GM23338 (cell line): ENCODE results near the gene RFX2. TPM values are rescaled to one million over a fixed set of nuclear protein-coding genes. Genes with fewer than 3 reads are reported as not detected.

Source experiments
- ATAC-seq: fragments of 200-7000 bp; cut with Tn5 transposase; 3 replicates; pipeline ENCODE4 v1.9.1; 2020
- DNase-seq: peaks from one replicate; pipeline ENCODE4 v3.0.0-alpha.2; 2015; ENCODE audit warnings: low spot score
- H2AFZ ChIP-seq: fragments of 200-600 bp; sonication (generic); 2 replicates; pipeline ENCODE4 v1.8.0; 2016; ENCODE audit warnings: antibody characterized with exemption, mild to moderate bottlenecking, moderate library complexity
- H3F3A ChIP-seq: fragments of 200-600 bp; sonication (generic); replicated peaks from 2 replicates; pipeline ENCODE4 v1.8.0; 2017; ENCODE audit warnings: antibody characterized with exemption, mixed run types, low read depth
- H3K27ac ChIP-seq: fragments of 200-600 bp; sonication (generic); 2 replicates; pipeline ENCODE4 v1.6.1; 2016; ENCODE audit warnings: low read depth
- H3K27me3 ChIP-seq: fragments of 200-600 bp; sonication (generic); 2 replicates; pipeline ENCODE4 v1.8.0; 2016; ENCODE audit warnings: mild to moderate bottlenecking, mixed run types, moderate library complexity; ENCODE audit not compliant: insufficient read depth
- H3K36me3 ChIP-seq: fragments of 200-600 bp; sonication (generic); 2 replicates; pipeline ENCODE4 v1.8.0; 2016; ENCODE audit warnings: mild to moderate bottlenecking; ENCODE audit not compliant: insufficient read depth
- H3K4me1 ChIP-seq: fragments of 200-600 bp; sonication (generic); 2 replicates; pipeline ENCODE4 v1.8.0; 2016; ENCODE audit warnings: mild to moderate bottlenecking, moderate library complexity; ENCODE audit not compliant: insufficient read depth
- H3K4me2 ChIP-seq: fragments of 200-600 bp; sonication (generic); 2 replicates; pipeline ENCODE4 v1.7.1; 2017; ENCODE audit warnings: mixed run types
- H3K4me3 ChIP-seq: fragments of 200-600 bp; sonication (generic); 2 replicates; pipeline ENCODE4 v1.6.1; 2016; ENCODE audit warnings: mixed run types
- H3K79me2 ChIP-seq: fragments of 200-600 bp; sonication (generic); replicated peaks from 2 replicates; pipeline ENCODE4 v1.8.0; 2017; ENCODE audit warnings: mild to moderate bottlenecking; ENCODE audit not compliant: insufficient read depth
- H3K9me2 ChIP-seq: fragments of 200-600 bp; sonication (generic); 2 replicates; pipeline ENCODE4 v1.8.0; 2017; ENCODE audit not compliant: insufficient read depth
- H4K20me1 ChIP-seq: fragments of 200-600 bp; sonication (generic); replicated peaks from 2 replicates; pipeline ENCODE4 v1.8.0; 2017; ENCODE audit warnings: mild to moderate bottlenecking; ENCODE audit not compliant: insufficient read depth
- H3K27ac Mint-ChIP-seq: 2 replicates; pipeline ENCODE4 v1.8.0; 2020; ENCODE audit warnings: inconsistent platforms, mild to moderate bottlenecking, moderate library complexity, mixed read lengths
- H3K27me3 Mint-ChIP-seq: 3 replicates; pipeline ENCODE4 v1.8.0; 2022; ENCODE audit warnings: low read depth, mild to moderate bottlenecking, moderate library complexity, mixed read lengths, inconsistent platforms; ENCODE audit not compliant: insufficient read depth, poor library complexity
- H3K36me3 Mint-ChIP-seq: 3 replicates; pipeline ENCODE4 v1.8.0; 2021; ENCODE audit warnings: low read depth, mild to moderate bottlenecking, inconsistent platforms, moderate library complexity, mixed read lengths
- H3K4me1 Mint-ChIP-seq: 3 replicates; pipeline ENCODE4 v1.8.0; 2020; ENCODE audit warnings: mild to moderate bottlenecking, inconsistent platforms, mixed read lengths
- H3K4me3 Mint-ChIP-seq: 3 replicates; pipeline ENCODE4 v1.8.0; 2021; ENCODE audit warnings: moderate library complexity, mild to moderate bottlenecking, inconsistent platforms, mixed read lengths
- H3K9me3 Mint-ChIP-seq: 3 replicates; pipeline ENCODE4 v1.8.0; 2020; ENCODE audit warnings: moderate library complexity, mild to moderate bottlenecking, inconsistent platforms, mixed read lengths
- CREB1 ChIP-seq: fragments of 250-450 bp; sonication (Bioruptor Pico); IDR thresholded peaks from 2 replicates; pipeline ENCODE4 v1.5.0; 2020; ENCODE audit warnings: low read depth, mild to moderate bottlenecking, moderate library complexity
- CTCF ChIP-seq, 2 experiments: fragments of 200-600 bp in 1 of 2; sonication (generic) in 1 of 2; conservative IDR thresholded peaks; 2 replicates each; pipeline versions ENCODE4 v1.5.1 to v1.6.1; 2016 to 2017; ENCODE audit warnings: antibody characterized with exemption in 2 of 2, low read depth in 2 of 2, mild to moderate bottlenecking in 2 of 2, moderate library complexity in 1 of 2
- ETS1 ChIP-seq: IDR thresholded peaks from 2 replicates; pipeline ENCODE4 v1.6.1; 2016; ENCODE audit warnings: antibody characterized with exemption
- EZH2 ChIP-seq: fragments of 200-600 bp; sonication (generic); IDR thresholded peaks from one replicate; pipeline ENCODE4 v1.8.0; 2017; ENCODE audit warnings: antibody characterized with exemption, mild to moderate bottlenecking, low read depth; ENCODE audit not compliant: unreplicated experiment
- EZH2phosphoT487 ChIP-seq: fragments of 200-600 bp; sonication (generic); IDR thresholded peaks from one replicate; pipeline ENCODE4 v1.8.1; 2018; ENCODE audit warnings: antibody characterized with exemption; ENCODE audit not compliant: unreplicated experiment
- JUNB ChIP-seq: IDR thresholded peaks from one replicate; pipeline ENCODE4 v1.6.1; 2016; ENCODE audit warnings: antibody characterized with exemption; ENCODE audit not compliant: unreplicated experiment
- NANOG ChIP-seq: IDR thresholded peaks from 2 replicates; pipeline ENCODE4 v1.6.1; 2016; ENCODE audit warnings: antibody characterized with exemption, borderline replicate concordance
- POLR2AphosphoS5 ChIP-seq: IDR thresholded peaks from 2 replicates; pipeline ENCODE4 v1.6.1; 2016; ENCODE audit warnings: antibody characterized with exemption, low read depth
- REST ChIP-seq: IDR thresholded peaks from one replicate; pipeline ENCODE4 v1.6.1; 2018; ENCODE audit warnings: antibody characterized with exemption; ENCODE audit not compliant: unreplicated experiment
- STAT1 ChIP-seq: IDR thresholded peaks from one replicate; pipeline ENCODE4 v1.6.1; 2016; ENCODE audit warnings: antibody characterized with exemption; ENCODE audit not compliant: unreplicated experiment
- ZNF114 ChIP-seq: fragments of 250-450 bp; sonication (Bioruptor Pico); IDR thresholded peaks from 2 replicates; pipeline ENCODE4 v1.5.0; 2020; ENCODE audit warnings: mild to moderate bottlenecking, moderate library complexity
- ZNF331 ChIP-seq: fragments of 250-450 bp; sonication (Bioruptor Pico); IDR thresholded peaks from 2 replicates; pipeline ENCODE4 v1.5.0; 2020; ENCODE audit warnings: low read depth, mild to moderate bottlenecking, moderate library complexity
- ZNF462 ChIP-seq: fragments of 250-450 bp; sonication (Bioruptor Pico); IDR thresholded peaks from 2 replicates; pipeline ENCODE4 v1.5.0; 2020; ENCODE audit warnings: mild to moderate bottlenecking, moderate library complexity
- polyA plus RNA-seq: library from polyadenylated mRNA; unstranded; fragments of >200 nt; fragmentation: Nextera tagmentation; extraction: Ambion mirVana; gene quantifications from 2 replicates; pipeline ENCODE4 v1.2.1, GENCODE V29; 2016
- total RNA-seq: library from RNA; depleted of rRNA; stranded (reverse); fragments of >200 nt; shearing (Covaris generic); gene quantifications from 2 replicates; pipeline ENCODE4 v1.2.3, GENCODE V29; 2014

RFX2 gene
- total and polyA plus RNA-seq, 2 experiments from 2014 or later, result 4.6 to 13.0 TPM

- H3K9me2 ChIP-seq, result no peaks in the 10 kb centered on the region
- no peaks in the 10 kb centered on the region for H3K79me2 ChIP-seq
- no peak overlapping the region for H3K4me3 Mint-ChIP-seq
- peaks cover 26% of the 10 kb centered on the region for H3K27me3 Mint-ChIP-seq
- H3K27ac Mint-ChIP-seq, result no peak overlapping the region
- DNase-seq, result no peak
- H4K20me1 ChIP-seq, result no peaks in the 10 kb centered on the region
- H2AFZ ChIP-seq, result no peak overlapping the region
- no peak overlapping the region for H3K4me2 ChIP-seq
- H3K4me3 ChIP-seq, result no peak overlapping the region
- no peaks in the 10 kb centered on the region for H3K36me3 ChIP-seq
- no peak for TF ChIP-seq POLR2AphosphoS5
- TF ChIP-seq CREB1 (CRISPR knock-in tag), result no peak
- TF ChIP-seq NANOG, result no peak
- no peak for TF ChIP-seq ZNF462 (CRISPR knock-in tag)
- TF ChIP-seq EZH2phosphoT487, result no peak
- no peak for TF ChIP-seq EZH2
- no peak for TF ChIP-seq REST
- TF ChIP-seq JUNB, result no peak
- no peak for TF ChIP-seq ETS1
- no peak for TF ChIP-seq ZNF114 (CRISPR knock-in tag)
- no peak for TF ChIP-seq ZNF331 (CRISPR knock-in tag)
- TF ChIP-seq CTCF (conservative IDR thresholded peaks at IDR 0.05; ENCODE audit: low read depth in 2 of 2), result no peak
- TF ChIP-seq STAT1, result no peak
- no peaks in the 10 kb centered on the region for H3K36me3 Mint-ChIP-seq
- H3K9me3 Mint-ChIP-seq, result no peaks in the 10 kb centered on the region; the same call in 2 of the 3 replicates
- H3K4me1 ChIP-seq, result no peaks in the 10 kb centered on the region
- H3K27me3 ChIP-seq, result no peaks in the 10 kb centered on the region
- peaks cover 21% of the 10 kb centered on the region for H3K4me1 Mint-ChIP-seq
- H3F3A ChIP-seq, result no peaks in the 10 kb centered on the region
- H3K27ac ChIP-seq, result no peak overlapping the region
- ATAC-seq, result no peak
These were observed 50.8 kb downstream of the RFX2 start for GRCh38 chr19:6059396-6059947.
